GM18520 (cell line): ENCODE results near the gene AGBL5.
"Not testable (repeated sequence)": the region's sequence is repeated elsewhere in the genome, so short reads cannot be mapped to it uniquely, and the experiment has no call there.

Source experiments
- ATAC-seq: cut with Tn5 transposase; IDR thresholded peaks from one replicate; pipeline ENCODE4 v1.9.1; 2021; ENCODE audit not compliant: unreplicated experiment

AGBL5 gene

GRCh38 chr2:27051902-27052645 is 606 bp downstream of the AGBL5 start:
- no peak for ATAC-seq

- no peak for ATAC-seq
Measured at GRCh38 chr2:27053321-27053720, 1.9 kb downstream of the AGBL5 start.

GRCh38 chr2:27053776-27054175 is 2.3 kb downstream of the AGBL5 start:
- no peak for ATAC-seq

- no peak for ATAC-seq
Measured at GRCh38 chr2:27054721-27055120, 3.3 kb downstream of the AGBL5 start.

GRCh38 chr2:27057184-27057583 is 5.7 kb downstream of the AGBL5 start:
- ATAC-seq: no peak

GRCh38 chr2:27058210-27058609 is 6.7 kb downstream of the AGBL5 start:
- no peak for ATAC-seq

GRCh38 chr2:27059141-27059820 is 7.8 kb downstream of the AGBL5 start:
- ATAC-seq: no peak

- ATAC-seq: no peak
Measured at GRCh38 chr2:27060323-27060722, 8.9 kb downstream of the AGBL5 start.

- ATAC-seq: no peak
Measured at GRCh38 chr2:27065128-27065527, 13.7 kb downstream of the AGBL5 start.

- ATAC-seq: no peak
Measured at GRCh38 chr2:27067385-27067784, 15.9 kb downstream of the AGBL5 start.

- ATAC-seq: no peak
Measured at GRCh38 chr2:27069436-27069835, 18.0 kb downstream of the AGBL5 start.

GRCh38 chr2:27069961-27070618 is 18.6 kb downstream of the AGBL5 start:
- no peak for ATAC-seq

GRCh38 chr2:27070653-27071276 is 19.3 kb downstream of the AGBL5 start:
- no peak for ATAC-seq

GRCh38 chr2:27071277-27071989 is 20.0 kb downstream of the AGBL5 start, which contains the start of gene OST4:
Gene OST4 (minus strand): TSS chr2:27071654.
- peak; percentile 81 for ATAC-seq

- no peak for ATAC-seq
Measured at GRCh38 chr2:27071990-27072830, 20.7 kb downstream of the AGBL5 start.

- ATAC-seq: no peak
Measured at GRCh38 chr2:27072920-27073319, 21.5 kb downstream of the AGBL5 start.

GRCh38 chr2:27073782-27074181 is 22.3 kb downstream of the AGBL5 start:
- no peak for ATAC-seq

- no peak for ATAC-seq
Measured at GRCh38 chr2:27074738-27075565, 23.5 kb downstream of the AGBL5 start.

- not testable (repeated sequence) for ATAC-seq
Measured at GRCh38 chr2:27075566-27075871, 24.1 kb downstream of the AGBL5 start.
